GOT3 (cell line): ENCODE results near the gene LGALS14.
"Not testable (repeated sequence)": the region's sequence is repeated elsewhere in the genome, so short reads cannot be mapped to it uniquely, and the experiment has no call there.

Experiments used
- DNase-seq: peaks from one replicate; lab custom pipeline; 2025; ENCODE audit warnings: mixed read lengths; lab: John Stamatoyannopoulos, UW

The LGALS14 gene

DNA sequence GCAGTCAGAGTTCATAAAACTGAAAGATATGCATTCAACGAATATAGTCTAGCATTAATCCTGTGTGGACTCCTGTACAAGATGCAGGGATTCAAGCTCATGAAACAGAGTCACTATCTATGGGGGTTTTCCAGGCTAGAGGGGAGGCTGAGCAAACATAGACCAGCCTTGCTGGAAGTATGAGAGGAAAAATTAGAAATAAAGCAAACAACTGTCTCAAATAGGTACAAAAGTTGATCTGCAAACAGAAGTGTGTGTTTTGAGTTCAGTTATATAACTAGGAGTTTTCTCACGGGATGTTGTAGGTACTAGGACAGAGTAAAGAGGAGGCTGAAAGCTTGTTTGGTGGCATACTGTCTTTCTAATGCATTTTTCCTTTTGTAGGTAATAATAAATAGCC lies 8.5 kb upstream of the LGALS14 start:
- DNase-seq: no peak

DNA sequence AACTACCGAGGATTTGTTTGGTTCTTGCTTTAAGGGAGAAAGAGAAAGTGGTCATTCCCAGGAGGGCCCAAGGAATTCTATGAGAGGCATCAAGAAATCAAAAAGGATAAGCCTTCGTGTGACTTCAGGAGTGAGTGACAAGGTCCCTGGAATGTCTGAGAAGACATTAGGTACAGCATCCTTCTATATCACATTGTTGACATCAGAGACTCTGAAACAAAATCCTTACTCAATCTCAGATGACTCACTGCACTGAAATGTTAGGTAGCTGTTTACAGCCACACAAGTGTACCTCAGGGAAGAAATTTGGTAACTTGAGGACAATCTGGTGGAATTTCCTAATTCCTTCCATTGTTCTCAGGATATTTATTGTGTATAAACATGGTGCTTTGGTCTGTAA lies 7.9 kb upstream of the LGALS14 start:
- no peak for DNase-seq

DNA sequence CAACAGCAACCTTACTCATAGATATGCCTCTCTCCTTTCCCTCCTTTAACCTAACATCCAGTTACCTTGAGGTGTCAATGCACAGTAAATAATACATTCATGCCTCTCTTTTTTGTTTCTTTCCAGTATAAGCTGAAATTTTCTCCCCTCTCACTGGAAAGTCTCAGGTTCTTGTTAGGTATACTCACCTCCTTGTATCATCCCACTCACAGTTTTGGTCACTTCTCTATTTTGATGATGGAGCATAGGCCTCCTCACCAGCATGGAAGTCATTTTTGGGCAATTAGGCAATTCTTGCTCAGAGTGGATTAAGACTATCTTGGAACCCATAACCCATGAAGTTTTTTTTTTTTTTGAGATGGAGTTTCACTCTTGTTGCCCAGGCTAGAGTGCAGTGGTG lies 5.7 kb upstream of the LGALS14 start:
- no peak for DNase-seq

DNA sequence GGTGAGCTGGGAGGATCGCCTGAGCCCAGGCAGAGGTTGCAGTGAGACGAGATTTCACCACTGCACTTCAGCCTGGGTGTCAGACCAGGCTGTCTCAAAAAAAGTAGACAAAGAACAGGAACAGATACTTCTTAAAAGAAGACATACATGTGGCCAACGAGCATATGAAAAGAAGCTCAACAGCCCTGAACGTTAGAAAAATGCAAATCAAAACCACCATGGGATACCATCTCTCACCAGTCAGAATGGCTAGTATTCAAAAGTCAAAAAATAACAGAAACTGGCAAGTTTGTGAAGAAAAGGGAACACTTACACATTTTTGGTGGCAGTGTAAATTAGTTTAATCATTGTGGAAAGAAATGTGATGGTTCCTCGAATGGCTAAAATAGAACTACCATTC lies 3.0 kb upstream of the LGALS14 start:
- DNase-seq: no peak

DNA sequence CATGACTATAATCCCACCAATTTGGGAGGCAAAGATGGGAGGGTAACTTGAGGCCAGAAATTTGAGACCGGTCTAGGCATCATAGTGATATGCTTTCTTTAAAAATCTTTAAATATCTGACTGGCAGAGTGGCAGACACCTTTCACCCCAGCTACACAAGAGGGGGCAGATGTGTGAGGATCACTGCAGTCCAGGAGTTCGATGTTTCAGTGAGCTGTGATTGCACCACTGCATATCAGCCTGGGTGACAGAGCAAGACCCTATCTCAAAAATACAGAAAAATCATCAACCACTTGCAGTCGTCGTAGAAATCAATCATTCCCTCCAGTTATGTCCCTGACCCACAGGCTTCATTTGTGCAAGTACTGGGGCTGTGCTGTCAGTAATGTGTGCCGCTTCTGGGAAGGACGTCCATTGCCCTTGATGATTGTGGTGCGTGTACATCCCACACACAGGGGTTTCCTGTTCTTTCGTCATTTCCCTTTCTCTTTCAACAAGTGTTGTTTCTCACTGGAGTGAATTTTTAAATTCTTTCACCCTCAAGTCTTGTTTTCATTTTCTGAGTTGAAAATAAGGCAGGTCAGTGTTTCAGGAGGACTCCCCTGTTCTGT lies 1.4 kb downstream of the LGALS14 start:
- no peak for DNase-seq

DNA sequence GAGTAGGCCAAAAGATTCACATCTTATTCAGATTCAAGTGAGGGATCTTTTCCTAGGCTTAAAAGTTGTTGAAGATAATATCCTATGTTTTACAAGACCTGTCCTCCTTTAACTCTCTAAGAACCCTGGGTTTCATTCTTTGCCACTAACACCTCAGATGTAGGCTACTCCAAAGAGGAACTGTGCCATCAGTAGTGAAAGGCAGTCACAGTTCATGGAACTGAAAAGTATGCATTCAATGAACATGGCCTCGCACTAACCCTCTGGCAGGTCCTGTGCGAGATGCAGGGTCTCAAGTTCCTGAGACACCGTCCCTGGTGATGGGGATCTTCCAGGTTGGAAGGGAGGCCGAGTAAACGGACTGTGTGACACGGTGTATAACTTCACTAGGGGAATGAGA lies 4.3 kb downstream of the LGALS14 start:
- DNase-seq: no peak

DNA sequence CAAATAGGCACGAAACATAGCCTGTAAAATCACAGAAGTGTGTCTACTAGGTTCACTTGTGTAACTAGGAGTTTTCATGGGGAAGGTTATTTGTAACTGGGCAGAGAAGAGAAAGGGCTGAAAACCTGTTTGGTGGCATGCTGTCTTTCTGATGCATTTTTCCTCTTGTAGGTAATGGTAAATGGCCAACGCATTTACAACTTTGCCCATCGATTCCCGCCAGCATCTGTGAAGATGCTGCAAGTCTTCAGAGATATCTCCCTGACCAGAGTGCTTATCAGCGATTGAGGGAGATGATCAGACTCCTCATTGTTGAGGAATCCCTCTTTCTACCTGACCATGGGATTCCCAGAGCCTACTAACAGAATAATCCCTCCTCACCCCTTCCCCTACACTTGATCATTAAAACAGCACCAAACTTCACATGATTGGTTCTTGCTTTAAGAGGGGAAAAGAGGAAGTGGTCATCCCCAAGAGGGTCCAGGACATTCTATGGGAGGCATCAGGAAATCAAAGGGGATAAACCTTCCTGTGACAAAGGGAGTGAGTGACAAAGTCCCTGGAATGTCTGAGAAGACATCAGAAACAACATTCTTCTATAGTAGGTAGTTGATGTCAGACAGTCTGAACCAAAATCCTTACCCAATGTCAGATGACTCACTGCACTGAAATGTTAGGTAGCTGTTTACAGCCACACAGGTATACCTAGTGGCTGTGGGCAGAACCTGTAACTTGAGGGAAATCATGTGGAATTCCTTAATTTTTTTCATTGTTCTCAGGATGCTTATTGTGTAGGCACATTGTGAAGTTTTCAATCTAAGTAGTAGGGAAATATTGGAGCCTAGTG lies 5.0 kb downstream of the LGALS14 start:
- no peak for DNase-seq

DNA sequence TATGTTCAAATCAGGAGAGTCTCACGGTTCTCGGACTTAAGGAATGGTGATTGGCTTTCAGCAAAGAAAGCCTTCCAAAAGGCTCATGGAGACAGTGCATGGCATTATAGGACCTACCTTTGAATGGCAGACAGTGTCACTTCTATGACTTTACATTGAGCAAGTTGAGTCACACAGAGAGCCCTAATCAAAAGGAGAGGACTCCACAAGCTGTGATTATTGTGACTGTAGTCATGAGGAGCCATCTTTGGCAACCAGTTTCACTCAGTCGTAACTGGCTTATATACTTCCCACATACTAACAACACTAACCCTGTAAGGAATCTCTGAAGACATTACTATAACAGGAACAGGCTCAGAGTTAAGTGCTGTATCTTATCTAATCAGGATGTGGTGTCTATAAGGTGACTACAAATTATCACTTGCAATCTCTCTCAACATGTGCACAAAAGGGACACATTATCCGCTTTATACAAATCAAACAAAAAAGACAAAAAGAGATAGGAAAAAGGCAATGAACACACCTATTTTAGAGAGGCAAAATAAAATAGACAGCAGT lies 6.1 kb downstream of the LGALS14 start:
- no peak for DNase-seq

DNA sequence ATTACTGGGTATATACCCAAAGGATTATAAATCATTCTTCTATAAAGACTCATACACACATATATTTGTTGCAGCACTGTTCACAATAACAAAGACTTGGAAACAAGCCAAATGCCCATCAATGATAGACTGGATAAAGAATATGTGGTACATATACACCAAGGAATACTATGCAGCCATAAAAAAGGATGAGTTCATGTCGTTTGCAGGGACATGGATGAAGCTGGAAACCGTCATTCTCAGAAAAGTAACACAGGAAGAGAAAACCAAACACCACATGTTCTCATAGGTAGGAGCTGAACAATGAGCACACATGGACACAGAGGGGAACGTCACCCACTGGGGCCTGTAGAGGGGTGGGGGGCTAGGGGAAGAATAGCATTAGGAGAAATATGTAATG lies 15.9 kb downstream of the LGALS14 start:
- DNase-seq: not testable (repeated sequence)

DNA sequence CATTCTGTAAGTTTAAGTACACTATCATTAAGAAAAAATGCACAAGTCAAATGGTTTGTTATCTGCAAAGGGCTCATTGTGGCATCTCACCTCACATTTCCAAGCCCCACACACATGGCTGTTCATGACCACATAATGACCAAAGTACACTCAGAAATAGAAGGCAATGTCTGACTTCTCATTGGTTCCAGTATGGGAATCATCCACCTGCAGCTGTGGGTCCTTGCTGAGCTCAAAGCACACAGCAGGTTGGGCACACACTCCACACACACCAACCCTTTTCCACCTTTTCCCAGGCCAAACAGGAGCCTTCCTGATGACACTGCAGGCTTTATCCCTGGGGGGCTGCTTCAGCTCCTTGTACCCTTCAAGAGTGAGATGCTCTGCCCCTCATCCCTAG lies 21.7 kb downstream of the LGALS14 start:
- no peak for DNase-seq

DNA sequence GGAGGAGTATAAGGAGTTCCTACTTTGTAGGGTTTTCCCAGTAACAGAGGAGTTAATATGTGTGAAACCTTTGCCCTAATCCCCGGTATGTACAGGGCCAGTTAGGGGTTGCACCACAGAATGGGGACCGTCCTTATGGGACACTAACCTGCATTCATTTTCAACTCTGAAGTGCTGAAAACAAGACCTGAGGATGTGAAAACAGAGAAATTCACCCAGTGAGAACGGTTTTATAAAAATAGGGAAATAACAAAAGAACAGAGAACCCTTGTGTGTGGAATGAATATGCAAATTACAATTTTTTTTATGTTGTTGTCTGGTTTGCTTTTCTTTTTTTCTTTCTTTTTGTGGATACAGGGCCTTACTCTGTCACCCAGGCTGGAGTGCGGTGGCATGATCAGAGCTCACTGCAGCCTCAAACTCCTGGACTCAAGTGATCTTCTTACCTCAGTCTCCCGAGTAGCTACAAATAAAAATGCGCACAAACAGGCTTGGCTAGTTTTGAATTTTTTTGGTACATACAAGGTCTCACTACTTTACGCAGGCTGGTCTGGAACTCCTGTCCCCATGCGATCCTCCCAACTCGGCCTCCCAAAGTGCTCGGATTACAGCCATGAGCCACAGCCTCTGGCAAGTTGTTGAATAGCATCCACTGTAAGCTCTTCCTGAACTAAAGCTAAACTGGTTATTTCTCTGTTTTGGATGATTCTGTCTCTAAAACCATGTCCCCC lies 23.0 kb downstream of the LGALS14 start:
- DNase-seq: no peak

DNA sequence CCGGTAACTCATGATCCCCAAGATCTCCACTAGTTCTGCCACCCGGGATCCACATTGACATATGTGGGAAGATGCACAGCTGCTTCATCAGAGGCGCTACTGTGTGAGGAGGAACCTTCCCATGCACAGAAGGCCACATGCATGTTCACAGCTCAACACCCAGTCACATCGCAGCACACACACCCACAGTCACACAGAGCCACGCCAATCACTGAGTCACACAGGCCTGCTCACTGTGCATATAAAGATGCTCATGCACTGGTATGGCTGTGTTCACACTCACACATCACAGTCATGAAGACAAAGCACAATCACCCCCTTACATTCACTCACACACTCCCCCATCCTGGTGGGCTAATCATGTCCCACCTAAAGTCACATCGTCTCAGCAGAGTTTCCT lies 23.8 kb downstream of the LGALS14 start:
- DNase-seq: no peak

DNA sequence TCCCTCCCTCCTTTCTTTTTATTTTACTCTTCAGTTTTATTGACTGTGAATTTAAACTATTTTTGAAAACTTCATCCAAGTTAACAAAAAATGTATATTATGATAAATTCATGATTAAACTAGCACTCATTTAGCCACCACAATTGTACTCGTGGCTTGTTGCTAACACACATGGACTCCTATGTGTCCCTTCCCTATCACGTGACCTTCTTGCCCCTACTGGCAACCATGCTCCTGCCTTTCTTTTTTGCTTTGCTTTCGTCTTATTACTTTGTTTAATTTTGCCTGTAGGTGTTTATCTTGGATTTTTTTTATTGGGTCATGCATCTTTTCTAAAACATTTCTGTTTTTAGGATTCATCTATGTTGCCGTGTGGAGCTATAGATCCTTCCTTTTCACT lies 25.3 kb downstream of the LGALS14 start:
- no peak for DNase-seq

DNA sequence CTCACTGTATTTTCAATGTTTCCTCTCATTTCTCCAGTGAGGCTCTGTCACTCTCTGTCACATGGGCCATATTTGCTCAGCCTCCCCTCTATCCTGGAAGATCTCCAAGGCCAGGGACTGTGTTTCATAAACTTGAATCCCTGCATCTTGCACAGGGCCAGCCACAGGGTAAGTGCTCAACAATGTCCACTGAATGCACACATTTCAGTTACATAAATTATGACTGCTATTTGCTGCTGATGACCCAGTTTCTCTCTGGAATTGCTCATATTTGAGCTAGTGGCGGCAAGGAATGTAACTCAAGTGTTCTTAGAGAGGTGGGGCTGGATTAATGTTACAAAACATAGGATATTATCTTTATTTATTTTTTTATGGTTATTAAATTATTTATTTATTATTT lies 27.4 kb downstream of the LGALS14 start:
- no peak for DNase-seq

DNA sequence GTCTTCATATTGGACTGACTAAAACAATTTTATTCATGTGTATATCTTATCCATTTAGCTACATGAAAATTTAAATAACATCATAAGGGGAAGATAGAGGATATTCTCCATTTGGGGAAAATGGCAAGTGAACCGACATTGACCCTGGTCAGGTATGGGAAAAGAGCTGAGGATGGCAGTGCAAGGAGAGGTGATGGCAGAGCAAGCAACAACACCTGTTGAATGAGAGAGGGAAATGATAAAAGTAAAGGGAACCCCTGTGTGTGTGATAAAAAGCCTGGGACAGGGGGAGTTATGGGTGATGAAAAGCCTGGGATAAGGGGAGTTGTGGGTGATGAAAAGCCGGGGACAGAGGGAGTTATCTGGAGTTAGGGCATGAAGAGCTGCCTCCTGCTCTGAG lies 29.6 kb downstream of the LGALS14 start:
- no peak for DNase-seq

DNA sequence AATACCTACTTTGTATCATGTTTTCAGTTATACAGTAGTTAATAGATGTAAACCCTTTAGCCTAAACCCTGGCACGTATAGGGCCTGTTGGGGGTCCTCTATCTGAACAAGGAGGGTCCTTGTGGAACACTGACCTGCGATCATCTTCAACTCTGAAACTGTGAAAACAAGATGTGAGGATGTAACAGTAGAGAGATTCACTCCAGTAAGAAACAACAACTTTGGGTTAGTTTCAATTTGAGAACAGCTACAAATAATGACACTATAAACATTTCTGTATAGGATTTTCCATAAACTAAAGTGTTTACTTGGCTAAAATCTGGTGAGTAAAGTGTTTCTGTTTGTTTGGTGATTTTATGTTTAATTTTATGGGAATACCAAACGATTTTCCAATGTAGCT lies 31.4 kb downstream of the LGALS14 start:
- no peak for DNase-seq

DNA sequence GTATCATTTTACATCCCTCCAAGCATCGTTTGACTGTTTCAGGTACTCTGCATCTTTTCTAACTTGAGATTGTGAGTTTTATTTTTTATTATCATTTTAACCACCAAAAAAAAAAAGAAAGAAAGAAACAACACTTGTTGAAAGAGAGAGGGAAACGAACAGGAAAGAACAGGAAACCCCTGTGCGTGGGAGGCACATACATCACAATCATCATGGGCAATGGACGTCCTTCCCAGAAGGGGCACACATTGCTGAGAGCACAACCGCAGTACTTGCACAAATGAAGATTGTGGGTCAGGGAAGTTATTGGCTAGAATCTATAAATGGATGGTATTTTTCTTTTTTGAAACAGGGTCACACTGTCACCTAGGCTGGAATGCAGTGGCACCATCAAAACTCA lies 31.8 kb downstream of the LGALS14 start:
- DNase-seq: no peak

DNA sequence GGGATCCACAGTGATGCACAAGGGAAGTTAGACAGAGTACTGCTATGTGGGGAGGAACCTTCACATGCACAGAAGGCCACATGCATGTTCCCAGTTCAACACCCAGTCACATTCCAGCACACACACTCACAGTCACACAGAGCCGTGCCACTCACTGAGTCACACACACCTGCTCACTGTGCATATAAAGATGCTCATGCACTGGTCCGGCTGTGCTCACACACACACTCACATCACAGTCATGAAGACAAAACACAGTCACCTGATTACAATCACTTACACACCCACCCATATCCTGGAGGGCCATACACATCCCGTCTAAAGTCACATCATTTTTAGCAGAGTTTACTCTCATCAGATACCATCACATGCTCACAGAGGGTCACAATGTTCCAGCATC lies 33.1 kb downstream of the LGALS14 start:
- DNase-seq: no peak

DNA sequence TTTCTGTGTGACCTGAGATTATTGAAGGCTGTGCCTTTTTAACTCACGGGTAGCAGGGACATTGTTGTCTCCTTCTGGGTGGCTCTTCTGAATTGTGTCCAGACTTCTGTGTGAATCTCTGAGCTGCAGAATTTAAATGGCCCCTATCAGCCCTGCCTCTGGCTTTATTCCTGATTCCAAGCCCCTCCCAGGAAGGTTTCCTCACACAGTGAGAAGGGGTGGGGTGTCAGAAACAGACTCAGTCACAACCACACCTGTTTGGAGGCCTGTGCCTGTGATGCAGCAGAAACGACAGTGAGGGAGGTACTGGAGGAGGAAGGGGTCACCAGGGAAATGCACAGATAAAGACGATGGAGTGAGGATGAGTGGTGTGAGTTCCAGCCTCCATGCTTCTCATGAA lies 33.6 kb downstream of the LGALS14 start, which contains the start of gene CLC:
Gene CLC (minus strand): TSS at position 139 of the 400 bp plus-strand sequence. CDS start 77 bp downstream, at position 62.
- DNase-seq: no peak

DNA sequence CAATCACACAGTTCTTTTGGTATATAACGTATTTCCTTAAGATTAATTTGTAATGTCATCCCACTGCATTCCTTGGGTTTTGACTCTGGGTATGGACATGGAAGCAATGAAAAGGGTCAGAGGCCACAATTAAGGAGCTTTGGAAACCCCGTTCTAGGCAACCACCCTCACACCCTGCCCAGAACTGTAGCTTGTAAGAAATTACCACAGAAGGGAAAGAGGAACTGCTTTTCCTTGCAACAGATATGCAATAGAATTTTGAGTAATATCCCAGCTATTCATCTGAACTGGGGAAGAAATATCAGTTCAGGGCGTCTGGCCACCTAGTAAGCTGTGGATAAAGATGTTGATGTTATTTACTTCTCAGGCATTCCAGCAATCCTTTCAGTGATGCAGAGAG lies 34.5 kb downstream of the LGALS14 start:
- DNase-seq: no peak

DNA sequence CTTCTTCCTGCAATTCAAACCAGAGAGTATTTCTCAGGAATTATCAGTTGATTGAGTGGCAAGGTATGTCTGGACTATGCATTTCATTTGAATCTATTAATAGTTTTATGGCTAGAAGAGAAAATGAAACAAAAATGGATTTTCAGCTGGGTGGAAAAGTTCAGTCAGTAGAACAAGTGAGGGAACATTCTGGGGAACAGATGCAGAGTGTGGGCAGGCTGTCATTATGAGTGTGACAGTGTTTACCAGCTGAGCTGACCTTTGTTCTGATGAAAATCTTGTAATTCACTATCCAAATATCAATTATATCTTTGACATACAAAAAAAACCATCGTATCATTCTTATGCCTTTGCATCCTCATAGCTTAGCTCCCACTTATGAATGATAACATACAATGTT lies 36.1 kb downstream of the LGALS14 start:
- DNase-seq: no peak

DNA sequence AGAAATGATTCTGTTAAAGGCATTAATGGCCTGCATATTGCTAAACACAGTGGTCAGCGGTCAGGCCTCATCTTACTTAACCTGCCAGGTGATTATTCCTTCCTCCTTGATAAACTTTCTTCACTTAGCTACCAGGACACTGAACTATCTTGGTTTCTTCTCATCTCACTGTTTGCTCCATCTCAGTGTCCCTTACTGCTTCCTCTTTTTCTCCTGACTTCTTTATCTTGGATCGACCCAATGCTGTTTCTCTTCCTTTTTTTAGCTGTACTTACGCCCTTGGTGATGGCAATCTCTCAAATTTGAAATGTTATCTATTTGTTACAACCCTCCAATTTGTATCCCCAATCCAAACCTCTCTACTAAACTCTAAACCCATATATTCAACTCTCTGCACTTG lies 41.4 kb downstream of the LGALS14 start:
- DNase-seq: no peak
